Gastrocnemius medialis (tissue), 4 donors: ENCODE data around the gene MYB.

Experiments
- POLR2A ChIP-seq, 2 donors: fragments of 450-650 bp; IDR thresholded peaks; one replicate each; pipeline ENCODE4 v1.6.1; 2017; ENCODE audit warnings: antibody characterized with exemption in 2 of 2, mild to moderate bottlenecking in 2 of 2, moderate library complexity in 2 of 2
- TF ChIP-seq, protein P1 (sequence below), 5 experiments: fragments of 450-650 bp in 3 of 5; fragments of 200-600 bp in 2 of 5; sonication (generic) in 2 of 5; IDR thresholded peaks in 4 of 5; conservative IDR thresholded peaks in 1 of 5; 1 replicate in 4 of 5; 2 replicates in 1 of 5; pipeline ENCODE4 v1.5.1; 2016 to 2019; ENCODE audit warnings: antibody characterized with exemption in 5 of 5, mild to moderate bottlenecking in 3 of 5, moderate library complexity in 3 of 5

GRCh38 chr6:135165031-135165430, 16.1 kb upstream of the MYB start:
- TF ChIP-seq, protein P1, sequence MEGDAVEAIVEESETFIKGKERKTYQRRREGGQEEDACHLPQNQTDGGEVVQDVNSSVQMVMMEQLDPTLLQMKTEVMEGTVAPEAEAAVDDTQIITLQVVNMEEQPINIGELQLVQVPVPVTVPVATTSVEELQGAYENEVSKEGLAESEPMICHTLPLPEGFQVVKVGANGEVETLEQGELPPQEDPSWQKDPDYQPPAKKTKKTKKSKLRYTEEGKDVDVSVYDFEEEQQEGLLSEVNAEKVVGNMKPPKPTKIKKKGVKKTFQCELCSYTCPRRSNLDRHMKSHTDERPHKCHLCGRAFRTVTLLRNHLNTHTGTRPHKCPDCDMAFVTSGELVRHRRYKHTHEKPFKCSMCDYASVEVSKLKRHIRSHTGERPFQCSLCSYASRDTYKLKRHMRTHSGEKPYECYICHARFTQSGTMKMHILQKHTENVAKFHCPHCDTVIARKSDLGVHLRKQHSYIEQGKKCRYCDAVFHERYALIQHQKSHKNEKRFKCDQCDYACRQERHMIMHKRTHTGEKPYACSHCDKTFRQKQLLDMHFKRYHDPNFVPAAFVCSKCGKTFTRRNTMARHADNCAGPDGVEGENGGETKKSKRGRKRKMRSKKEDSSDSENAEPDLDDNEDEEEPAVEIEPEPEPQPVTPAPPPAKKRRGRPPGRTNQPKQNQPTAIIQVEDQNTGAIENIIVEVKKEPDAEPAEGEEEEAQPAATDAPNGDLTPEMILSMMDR (IDR thresholded peaks at IDR 0.05 in 4 of 5, conservative IDR thresholded peaks at IDR 0.05 in 1 of 5) = no peak
- no peak for TF ChIP-seq POLR2A (IDR thresholded peaks at IDR 0.05)
